Ishikawa (cell line): Measurements from ENCODE around the gene RPL36.

Experiments
- EP300 ChIP-seq: IDR thresholded peaks from 2 replicates; pipeline ENCODE4 v1.6.1; 2012; ENCODE audit warnings: borderline replicate concordance
- NFIC ChIP-seq: IDR thresholded peaks from 2 replicates; pipeline ENCODE4 v1.6.1; 2012
- RAD21 ChIP-seq: IDR thresholded peaks from 2 replicates; pipeline ENCODE4 v1.6.1; 2012; ENCODE audit warnings: low read depth
- TAF1 ChIP-seq: IDR thresholded peaks from 2 replicates; pipeline ENCODE4 v1.6.1; 2012; ENCODE audit warnings: low read depth, mild to moderate bottlenecking
- TEAD4 ChIP-seq: IDR thresholded peaks from 2 replicates; pipeline ENCODE4 v1.6.1; 2012
- YY1 ChIP-seq: IDR thresholded peaks from 2 replicates; pipeline ENCODE4 v1.6.1; 2012; ENCODE audit warnings: low read depth
- TF ChIP-seq, protein P1 (sequence below): IDR thresholded peaks from 2 replicates; pipeline ENCODE4 v1.6.1; 2012
- TF ChIP-seq, protein P2 (sequence below): IDR thresholded peaks from 2 replicates; pipeline ENCODE4 v1.6.1; 2012; ENCODE audit warnings: low read depth, mild to moderate bottlenecking

DNA sequence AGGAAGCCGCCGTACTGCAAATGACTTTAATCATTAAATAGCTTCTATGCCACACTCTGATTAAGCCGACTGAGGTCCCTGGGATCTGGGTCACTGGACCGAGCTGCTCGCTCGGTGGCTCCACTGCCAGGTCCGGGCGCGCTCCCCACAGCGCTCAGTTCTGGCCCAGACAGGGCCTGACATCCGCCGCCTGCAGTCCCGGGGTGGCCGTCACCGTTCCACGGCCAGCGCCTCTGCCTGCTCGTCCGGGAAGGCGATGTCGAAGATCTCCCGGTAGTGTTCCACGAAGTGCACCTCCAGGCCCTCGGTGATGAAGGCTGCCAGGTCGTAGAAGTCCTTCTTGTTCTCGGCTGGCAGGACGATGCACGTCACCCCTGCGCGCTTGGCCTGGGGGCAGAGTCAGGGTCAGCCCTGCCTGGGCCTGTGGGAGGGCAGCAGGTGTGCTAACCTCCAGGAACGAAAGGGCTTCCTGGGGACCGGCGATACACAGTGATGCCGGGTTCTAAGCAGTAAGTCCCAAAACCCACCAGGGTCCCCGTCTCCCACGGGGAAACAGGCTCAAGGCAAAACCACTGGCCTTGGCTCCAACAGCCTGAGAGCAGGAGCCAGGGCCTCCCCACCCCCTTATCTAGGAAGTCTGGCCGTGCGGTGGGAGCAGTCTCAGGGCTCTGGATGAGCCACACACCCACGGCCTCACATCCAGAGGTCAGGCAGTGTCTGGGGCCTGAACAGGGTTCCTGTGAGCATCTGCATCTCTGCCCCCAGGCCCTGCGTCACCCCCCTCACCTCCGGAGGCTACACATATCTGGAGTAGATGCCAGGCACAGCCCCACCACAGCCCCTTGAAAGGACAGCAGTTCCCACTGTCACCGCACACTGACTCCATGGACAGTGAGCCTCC is 2.0 kb downstream of the RPL36 start:
- no peak for TF ChIP-seq EP300
- TF ChIP-seq TAF1, result no peak
- TF ChIP-seq, protein P1, sequence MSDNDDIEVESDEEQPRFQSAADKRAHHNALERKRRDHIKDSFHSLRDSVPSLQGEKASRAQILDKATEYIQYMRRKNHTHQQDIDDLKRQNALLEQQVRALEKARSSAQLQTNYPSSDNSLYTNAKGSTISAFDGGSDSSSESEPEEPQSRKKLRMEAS, result no peak
- TF ChIP-seq, protein P2, sequence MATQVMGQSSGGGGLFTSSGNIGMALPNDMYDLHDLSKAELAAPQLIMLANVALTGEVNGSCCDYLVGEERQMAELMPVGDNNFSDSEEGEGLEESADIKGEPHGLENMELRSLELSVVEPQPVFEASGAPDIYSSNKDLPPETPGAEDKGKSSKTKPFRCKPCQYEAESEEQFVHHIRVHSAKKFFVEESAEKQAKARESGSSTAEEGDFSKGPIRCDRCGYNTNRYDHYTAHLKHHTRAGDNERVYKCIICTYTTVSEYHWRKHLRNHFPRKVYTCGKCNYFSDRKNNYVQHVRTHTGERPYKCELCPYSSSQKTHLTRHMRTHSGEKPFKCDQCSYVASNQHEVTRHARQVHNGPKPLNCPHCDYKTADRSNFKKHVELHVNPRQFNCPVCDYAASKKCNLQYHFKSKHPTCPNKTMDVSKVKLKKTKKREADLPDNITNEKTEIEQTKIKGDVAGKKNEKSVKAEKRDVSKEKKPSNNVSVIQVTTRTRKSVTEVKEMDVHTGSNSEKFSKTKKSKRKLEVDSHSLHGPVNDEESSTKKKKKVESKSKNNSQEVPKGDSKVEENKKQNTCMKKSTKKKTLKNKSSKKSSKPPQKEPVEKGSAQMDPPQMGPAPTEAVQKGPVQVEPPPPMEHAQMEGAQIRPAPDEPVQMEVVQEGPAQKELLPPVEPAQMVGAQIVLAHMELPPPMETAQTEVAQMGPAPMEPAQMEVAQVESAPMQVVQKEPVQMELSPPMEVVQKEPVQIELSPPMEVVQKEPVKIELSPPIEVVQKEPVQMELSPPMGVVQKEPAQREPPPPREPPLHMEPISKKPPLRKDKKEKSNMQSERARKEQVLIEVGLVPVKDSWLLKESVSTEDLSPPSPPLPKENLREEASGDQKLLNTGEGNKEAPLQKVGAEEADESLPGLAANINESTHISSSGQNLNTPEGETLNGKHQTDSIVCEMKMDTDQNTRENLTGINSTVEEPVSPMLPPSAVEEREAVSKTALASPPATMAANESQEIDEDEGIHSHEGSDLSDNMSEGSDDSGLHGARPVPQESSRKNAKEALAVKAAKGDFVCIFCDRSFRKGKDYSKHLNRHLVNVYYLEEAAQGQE, result no peak
- TF ChIP-seq RAD21, result no peak
- TF ChIP-seq NFIC, result no peak
- TF ChIP-seq TEAD4, result no peak
- no peak for TF ChIP-seq YY1
